NCI-H2196 treated with DMSO at 0.1 percent for 48 hours (cell line): Measurements from ENCODE around the gene ANK3.

Experiments used
- DNase-seq: peaks from one replicate; lab custom pipeline; 2025; ENCODE audit not compliant: unreplicated experiment; lab: John Stamatoyannopoulos, UW

ANK3 gene

DNA sequence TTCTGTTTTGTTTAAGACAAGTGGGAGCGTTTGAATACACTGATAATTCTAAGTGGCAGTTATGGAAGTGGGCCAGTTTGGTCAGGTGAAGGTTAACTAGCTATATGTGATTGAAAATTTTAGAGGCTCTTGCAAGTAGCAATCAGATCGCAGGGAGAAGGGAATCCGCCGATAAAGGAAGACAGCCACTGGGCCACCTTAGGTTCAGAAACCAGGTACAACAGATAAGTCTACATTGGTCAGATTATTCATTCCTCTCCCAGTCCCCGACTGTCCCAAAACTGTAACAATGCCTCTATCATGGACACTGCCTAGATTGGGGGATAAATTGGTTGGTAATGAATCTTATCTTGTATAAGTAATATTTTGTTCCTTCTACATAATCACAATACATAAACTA, 8.9 kb downstream of the ANK3 start:
- no peak for DNase-seq

DNA sequence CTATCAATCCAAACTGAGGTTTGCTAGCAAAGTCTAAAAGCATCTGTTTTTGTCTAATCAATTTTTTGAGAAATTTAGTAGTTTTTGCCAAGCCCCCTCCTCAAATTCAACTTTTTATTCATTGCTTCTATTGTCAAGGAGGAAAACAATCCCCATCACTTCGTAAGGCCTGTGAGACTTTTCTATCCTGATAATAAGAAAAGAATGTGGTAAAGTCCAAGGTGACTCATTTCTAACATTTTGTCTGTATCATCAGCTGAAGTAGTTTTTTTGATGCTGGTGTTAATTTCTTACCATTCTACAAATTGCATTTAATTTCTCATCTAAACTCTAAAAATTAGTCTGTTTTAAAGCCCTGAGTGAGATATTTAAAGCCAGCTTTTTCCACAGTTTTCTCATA, 11.7 kb downstream of the ANK3 start:
- DNase-seq = no peak

DNA sequence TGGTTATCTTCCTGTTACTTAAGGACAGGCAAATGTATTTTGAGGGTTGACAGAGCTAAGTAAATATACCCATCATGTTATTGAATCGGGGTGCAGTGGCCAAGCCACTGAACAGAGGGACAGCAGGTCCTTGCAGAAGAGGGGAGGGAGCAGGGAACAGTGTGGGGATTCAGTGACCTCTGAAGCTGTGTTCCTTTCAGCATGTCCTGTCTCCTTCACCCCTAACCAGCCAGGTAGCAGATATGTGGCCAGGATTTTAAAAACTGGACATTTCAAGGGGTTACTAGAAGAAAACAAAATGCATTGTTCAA, 12.7 kb downstream of the ANK3 start:
- no peak for DNase-seq

GRCh38 chr10:60376221-60377041, 13.2 kb downstream of the ANK3 start:
- no peak for DNase-seq

- DNase-seq = no peak
Observed at GRCh38 chr10:60375293-60376004, 14.2 kb downstream of the ANK3 start.

- DNase-seq = no peak
Observed at GRCh38 chr10:60374836-60375235, 14.8 kb downstream of the ANK3 start.

DNA sequence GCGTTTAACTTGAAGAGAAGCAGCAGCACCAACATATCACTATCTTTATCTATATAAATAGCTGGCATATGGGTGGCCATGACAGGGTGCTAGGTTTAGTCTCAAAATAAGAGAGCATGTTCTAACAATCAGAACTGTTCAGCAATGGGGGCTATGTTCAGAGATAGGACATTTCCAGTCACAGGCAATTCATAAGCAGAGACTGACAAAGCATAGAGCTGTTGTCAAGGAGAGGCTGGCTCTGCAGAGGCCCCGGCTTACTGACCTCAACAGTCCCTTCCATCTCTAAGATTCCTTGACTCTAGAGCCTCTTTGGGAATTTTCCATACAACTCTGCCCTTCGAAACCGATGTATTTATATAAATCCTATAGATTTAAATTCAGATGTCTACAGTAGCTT, 17.2 kb downstream of the ANK3 start:
- no peak for DNase-seq

GRCh38 chr10:60369547-60369930, 20.1 kb downstream of the ANK3 start:
- DNase-seq = no peak

DNA sequence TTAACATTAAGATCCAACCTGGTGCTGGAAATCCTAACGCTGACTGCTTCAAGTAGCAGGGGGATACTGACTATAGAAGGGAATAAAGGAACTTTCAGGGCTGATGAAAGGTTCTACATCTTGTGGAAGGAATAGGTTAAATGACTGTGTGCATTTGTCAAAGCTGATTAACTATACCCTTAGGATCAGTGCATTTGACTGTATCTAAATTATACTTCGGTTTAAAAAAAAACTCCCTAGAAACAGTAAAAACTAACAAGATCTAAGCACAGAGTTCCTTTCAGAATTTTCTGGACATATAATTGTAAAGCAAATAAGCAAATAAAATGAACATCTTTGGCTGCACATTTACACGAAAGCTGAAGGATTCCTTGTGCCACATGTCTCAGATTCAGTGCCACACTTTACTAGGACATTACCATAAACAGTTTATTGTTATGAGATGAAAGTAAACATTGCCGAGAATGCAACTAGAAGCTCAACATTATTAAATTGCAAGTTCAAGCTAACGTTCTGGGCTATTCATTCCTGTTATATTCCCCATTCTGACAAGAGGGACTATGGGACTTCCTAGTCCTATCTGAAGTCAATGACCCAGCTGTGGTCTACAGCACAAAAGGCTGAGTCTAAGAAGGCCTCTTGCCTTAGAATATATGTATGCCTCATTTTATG, 20.7 kb downstream of the ANK3 start:
- no peak for DNase-seq

DNA sequence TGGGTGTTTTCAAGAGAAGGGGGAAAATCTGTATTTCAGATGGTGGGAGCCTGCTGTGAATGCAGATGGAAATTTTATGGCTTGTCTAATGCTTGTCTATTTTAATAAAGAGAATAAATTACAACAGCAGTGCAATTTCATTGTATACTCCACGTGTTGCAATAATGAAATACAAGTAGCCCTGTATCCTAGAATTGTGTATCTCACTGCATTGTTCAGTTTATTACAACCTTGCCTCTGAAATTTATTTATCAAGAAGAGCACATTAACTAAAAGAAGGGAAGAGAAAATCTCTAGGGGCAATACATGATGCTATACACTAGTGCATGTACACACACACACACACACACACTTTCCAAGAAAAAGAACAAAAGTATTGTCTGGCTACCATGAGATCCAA, 21.8 kb downstream of the ANK3 start:
- DNase-seq = no peak

GRCh38 chr10:60367431-60367830, 22.2 kb downstream of the ANK3 start:
- no peak for DNase-seq

DNA sequence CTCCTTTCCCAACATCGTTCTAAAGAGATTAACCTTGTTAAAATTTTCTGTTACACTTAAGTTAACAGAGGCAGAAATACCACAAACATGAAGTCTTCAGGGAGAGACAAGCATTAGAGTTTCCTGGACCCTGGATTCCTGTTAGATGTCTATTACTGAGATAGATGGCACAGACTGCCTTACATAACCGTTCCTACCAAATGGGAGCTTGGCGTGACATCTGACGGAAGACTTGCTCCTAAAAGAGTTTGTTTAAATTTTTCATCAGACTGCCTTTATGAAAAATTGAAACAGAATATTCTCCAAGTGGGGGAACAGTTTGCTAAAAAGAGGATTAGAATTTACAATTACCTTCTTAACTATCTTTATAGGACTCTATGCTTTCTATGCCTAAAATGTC, 22.7 kb downstream of the ANK3 start:
- DNase-seq = no peak

GRCh38 chr10:60363187-60363586, 26.5 kb downstream of the ANK3 start:
- no peak for DNase-seq

GRCh38 chr10:60362461-60362860, 27.2 kb downstream of the ANK3 start:
- no peak for DNase-seq

DNA sequence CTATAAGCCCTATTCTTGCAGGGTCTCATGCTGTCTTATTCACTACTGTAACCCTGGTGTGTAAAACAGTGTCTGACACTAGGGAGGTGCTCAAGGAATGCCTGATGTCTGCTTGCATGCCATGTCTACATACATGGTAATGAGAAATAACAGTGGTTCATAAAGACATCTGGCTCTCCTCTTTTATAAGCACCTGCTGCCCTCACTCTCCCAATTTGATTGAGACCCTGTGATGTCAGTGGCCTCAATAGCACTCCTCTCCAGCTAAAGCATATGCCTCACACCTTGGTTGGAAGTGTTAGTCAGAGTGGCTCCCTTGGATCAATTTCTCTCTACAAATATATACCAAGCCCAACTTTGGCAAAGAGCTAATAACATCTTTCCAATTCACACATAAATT, 30.6 kb downstream of the ANK3 start:
- no peak for DNase-seq

GRCh38 chr10:60358282-60358681, 31.4 kb downstream of the ANK3 start:
- no peak for DNase-seq

DNA sequence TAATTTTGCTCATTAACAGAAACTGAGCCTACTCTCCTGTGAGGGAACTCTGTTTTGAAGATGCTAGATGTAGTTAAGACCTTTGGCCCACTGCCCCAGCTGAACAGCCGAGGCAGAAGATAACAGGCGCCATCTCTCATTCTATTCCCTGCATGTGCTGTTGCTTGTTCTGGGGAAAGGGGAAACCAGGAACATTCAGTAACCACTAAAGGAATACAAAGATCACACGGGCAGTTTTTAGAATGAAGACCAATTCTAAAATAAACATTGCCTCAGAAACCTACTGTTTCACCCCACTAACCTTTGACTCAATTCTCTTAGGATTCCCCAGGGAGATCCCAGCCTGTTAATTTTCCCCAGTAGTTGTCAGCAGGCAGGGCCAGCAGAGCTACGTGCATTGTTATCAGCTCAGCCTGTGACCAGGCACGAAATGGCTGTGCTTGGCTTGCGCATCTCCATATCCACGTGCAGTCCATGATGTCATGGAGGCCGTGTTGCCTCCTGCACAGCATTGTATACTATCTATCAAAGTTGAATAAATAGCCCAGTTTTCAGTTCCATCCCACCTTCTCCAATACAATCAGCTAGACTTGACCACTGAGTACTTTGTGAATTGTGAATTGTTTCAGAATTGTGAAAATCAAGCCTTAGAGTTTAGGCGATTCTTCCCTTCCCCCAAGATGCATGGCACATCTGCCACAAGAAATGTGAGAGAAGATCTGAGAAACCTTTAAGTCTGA, 36.0 kb downstream of the ANK3 start:
- DNase-seq = no peak

GRCh38 chr10:60352105-60352504, 37.6 kb downstream of the ANK3 start:
- DNase-seq = no peak

DNA sequence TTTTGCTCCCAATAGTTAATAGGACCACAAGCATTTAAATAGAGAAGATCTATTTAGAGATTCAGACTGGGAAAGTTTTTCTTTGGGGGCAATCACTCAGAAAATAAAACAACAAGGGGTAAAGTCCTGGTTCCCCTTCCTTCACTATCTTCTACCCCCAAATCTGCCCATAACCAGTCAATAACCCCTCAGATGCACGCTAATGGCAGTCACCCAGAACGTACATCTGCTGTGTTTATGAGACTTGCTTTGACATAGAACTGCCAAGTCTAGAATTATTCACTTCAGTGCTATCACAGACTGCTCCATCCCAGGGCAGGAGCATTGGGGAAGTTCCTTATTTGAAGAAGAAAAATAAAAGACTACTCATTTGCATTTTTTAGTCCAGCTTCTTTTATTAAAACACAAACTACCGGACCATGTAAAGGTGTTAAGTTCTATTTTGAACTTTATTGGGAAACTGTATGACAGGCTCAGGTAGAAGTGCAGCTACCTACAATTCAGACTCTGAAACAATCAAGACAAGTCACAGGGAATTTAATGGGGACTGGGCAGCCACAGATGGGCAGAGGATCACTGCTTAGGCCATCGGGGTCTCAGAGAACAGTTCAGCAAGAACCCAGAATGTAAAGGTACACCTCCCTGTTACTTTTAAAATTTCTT, 38.4 kb downstream of the ANK3 start:
- no peak for DNase-seq

- no peak for DNase-seq
Observed at GRCh38 chr10:60350400-60350799, 39.3 kb downstream of the ANK3 start.

DNA sequence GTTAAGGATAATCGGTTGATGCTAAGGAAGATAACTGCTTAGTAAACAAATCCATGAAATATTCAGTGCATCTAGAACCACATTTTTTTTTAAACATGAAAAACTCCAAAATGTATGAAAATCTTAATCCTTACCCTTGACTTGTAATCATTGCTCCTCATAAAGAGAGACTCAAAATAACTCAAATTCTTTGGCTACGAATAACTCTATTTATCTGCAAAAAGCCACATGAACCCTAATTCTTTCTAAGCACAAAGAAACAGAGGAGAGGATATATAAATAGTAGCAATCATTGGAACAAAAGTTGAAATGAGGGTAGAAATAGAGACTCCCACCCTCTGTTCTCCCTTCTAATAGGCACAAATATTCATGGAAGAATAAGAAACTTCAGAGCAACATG, 40.2 kb downstream of the ANK3 start:
- DNase-seq = no peak
